ENCODE measurements around the gene NAB2. TPM values are rescaled to one million over a fixed set of nuclear protein-coding genes. Genes with fewer than 3 reads are reported as not detected.

Gene NAB2
- total RNA-seq, 2 donors from 2014 or later = 13.5 to 21.7 TPM

DNA sequence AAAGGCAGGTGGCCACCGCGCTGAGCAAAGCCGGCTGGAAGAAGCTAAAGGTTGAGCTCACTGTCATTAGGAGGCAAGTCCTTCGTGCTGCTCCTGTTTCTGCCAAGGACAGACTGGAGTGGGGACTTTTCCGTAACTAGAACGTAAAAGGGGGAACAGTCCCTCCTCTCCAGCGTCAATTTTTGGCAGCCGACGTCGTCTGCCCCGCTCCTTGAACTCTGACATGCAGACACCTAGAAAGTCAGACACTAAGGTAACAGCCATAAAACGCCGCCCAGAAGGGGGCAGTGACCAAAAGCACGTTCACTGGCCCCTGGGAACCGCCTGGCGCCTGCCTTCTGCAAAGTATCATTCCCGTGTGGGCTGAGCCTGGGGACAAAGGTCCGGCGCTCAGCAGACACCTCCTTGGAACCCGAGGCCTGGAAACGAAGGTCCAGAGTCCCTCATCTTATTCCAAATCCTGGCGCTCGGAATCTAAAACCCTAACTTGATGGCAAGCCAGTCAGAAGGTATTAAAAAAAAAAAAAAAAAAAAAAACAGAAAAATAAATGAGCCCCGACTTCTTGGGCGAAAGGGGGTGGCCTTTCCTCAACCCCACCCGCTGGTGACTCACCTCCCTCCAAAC is 38.3 kb downstream of the NAB2 start:
- DNase-seq = peak; percentile 96
- TF ChIP-seq, protein P1, sequence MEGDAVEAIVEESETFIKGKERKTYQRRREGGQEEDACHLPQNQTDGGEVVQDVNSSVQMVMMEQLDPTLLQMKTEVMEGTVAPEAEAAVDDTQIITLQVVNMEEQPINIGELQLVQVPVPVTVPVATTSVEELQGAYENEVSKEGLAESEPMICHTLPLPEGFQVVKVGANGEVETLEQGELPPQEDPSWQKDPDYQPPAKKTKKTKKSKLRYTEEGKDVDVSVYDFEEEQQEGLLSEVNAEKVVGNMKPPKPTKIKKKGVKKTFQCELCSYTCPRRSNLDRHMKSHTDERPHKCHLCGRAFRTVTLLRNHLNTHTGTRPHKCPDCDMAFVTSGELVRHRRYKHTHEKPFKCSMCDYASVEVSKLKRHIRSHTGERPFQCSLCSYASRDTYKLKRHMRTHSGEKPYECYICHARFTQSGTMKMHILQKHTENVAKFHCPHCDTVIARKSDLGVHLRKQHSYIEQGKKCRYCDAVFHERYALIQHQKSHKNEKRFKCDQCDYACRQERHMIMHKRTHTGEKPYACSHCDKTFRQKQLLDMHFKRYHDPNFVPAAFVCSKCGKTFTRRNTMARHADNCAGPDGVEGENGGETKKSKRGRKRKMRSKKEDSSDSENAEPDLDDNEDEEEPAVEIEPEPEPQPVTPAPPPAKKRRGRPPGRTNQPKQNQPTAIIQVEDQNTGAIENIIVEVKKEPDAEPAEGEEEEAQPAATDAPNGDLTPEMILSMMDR (conservative IDR thresholded peaks at IDR 0.05) = peak; percentile 61
- peak overlapping the region; percentile 69 for H3K9ac ChIP-seq (ENCODE audit: extremely low read depth, low read length, poor library complexity, severe bottlenecking)
- Mint-ChIP-seq H3K9me3 (peaks cover under 1% of the 10 kb centered on the region), H3K36me3 (ENCODE audit: low read depth) (no peaks in the 10 kb centered on the region), H3K4me1 (peaks cover 27% of the 10 kb centered on the region), H3K4me3 (peak overlapping the region; percentile 79), H3K27ac (peak overlapping the region; percentile 93), H3K27me3 (ENCODE audit: insufficient read depth) (peaks cover 15% of the 10 kb centered on the region)
- H3K36me3 ChIP-seq (ENCODE audit: control insufficient read depth, insufficient read depth, low read length) = no peaks in the 10 kb centered on the region
- no peak overlapping the region for H3K27ac ChIP-seq (ENCODE audit: low read depth, low read length)
- no peaks in the 10 kb centered on the region for H3K4me1 ChIP-seq (ENCODE audit: control insufficient read depth, insufficient read depth, low read length)
- H3K27me3 ChIP-seq (ENCODE audit: control insufficient read depth, insufficient read depth, low read length, poor library complexity, severe bottlenecking) = no peaks in the 10 kb centered on the region
- peak overlapping the region; percentile 93 for H3K4me3 ChIP-seq (ENCODE audit: low read length)
- no peaks in the 10 kb centered on the region for H3K9me3 ChIP-seq (ENCODE audit: control insufficient read depth, low read length)
- WGBS, 2 experiments (ENCODE audit: insufficient coverage in 1 of 2, insufficient read length in 1 of 2) = 14 to 22% methylated on average over 17 to 26 of the region's 26 CpGs

DNA sequence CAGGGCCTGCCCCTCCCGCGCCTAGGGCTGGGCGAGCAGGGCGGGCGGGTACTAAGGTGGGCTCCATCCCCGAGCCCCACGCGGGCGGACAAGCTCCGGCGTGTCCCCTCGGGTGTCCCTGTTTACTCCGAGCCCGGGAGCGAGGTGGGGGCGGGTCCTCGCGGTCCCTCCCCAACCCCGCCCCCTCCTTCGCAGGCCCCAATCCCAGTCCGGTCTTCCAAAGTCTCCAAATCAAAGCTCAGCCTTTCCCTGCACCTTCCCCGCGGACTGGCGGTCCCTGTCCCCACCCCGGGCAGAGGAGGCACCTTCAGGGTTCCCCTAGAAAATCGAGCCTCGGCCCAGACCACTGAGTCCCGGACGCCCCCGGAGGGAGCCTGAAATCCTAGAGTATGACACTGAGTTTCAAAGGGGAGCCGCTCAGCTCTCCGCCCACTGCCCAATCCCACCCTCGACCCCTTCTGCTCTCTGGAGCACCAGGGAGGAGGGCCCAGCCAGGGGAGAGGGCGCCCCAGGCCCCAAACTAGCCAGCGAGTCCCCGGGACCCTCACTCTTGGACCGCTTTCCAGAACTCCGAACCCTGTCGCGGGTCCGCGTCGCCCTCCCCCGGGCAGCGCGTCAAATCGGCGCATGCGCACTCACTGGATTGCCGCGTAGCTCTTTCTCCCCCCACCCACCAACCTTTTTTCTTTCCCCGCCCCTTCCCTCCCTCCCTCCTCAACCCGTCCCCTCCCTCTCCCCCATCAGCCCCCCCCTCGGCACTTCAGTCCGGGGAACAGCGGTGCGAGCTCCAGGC is 39.0 kb downstream of the NAB2 start, which contains the start of gene LRP1:
LRP1 (plus strand) TSS at position 758 of the 793 bp plus-strand sequence. CDS start 482 bp downstream, outside the sequence.
- TF ChIP-seq, protein P1 (conservative IDR thresholded peaks at IDR 0.05) = no peak
- no peaks in the 10 kb centered on the region for H3K9me3 Mint-ChIP-seq
- peak within 1 kb of the TSS; percentile 79 for H3K4me3 Mint-ChIP-seq
- Histone ChIP-seq H3K4me3 (ENCODE audit: low read length) (peak within 1 kb of the TSS; percentile 93), H3K9me3 (ENCODE audit: control insufficient read depth, low read length) (no peaks in the 10 kb centered on the region), H3K36me3 (ENCODE audit: control insufficient read depth, insufficient read depth, low read length) (no peaks in the 10 kb centered on the region), H3K27ac (ENCODE audit: low read depth, low read length) (peak within 1 kb of the TSS; percentile 48), H3K27me3 (ENCODE audit: control insufficient read depth, insufficient read depth, low read length, poor library complexity, severe bottlenecking) (no peaks in the 10 kb centered on the region), H3K4me1 (ENCODE audit: control insufficient read depth, insufficient read depth, low read length) (peaks cover 2% of the 10 kb centered on the region), H3K9ac (ENCODE audit: extremely low read depth, low read length, poor library complexity, severe bottlenecking) (peak within 1 kb of the TSS; percentile 75)
- H3K27ac Mint-ChIP-seq = peak within 1 kb of the TSS; percentile 93
- H3K4me1 Mint-ChIP-seq = peaks cover 34% of the 10 kb centered on the region
- WGBS, 2 experiments (ENCODE audit: insufficient coverage in 1 of 2, insufficient read length in 1 of 2) = 0 to 1% methylated on average over 25 to 51 of the region's 57 CpGs
- DNase-seq = peak; percentile 95
- no peaks in the 10 kb centered on the region for H3K36me3 Mint-ChIP-seq (ENCODE audit: low read depth)
- H3K27me3 Mint-ChIP-seq (ENCODE audit: insufficient read depth) = peaks cover 15% of the 10 kb centered on the region

DNA sequence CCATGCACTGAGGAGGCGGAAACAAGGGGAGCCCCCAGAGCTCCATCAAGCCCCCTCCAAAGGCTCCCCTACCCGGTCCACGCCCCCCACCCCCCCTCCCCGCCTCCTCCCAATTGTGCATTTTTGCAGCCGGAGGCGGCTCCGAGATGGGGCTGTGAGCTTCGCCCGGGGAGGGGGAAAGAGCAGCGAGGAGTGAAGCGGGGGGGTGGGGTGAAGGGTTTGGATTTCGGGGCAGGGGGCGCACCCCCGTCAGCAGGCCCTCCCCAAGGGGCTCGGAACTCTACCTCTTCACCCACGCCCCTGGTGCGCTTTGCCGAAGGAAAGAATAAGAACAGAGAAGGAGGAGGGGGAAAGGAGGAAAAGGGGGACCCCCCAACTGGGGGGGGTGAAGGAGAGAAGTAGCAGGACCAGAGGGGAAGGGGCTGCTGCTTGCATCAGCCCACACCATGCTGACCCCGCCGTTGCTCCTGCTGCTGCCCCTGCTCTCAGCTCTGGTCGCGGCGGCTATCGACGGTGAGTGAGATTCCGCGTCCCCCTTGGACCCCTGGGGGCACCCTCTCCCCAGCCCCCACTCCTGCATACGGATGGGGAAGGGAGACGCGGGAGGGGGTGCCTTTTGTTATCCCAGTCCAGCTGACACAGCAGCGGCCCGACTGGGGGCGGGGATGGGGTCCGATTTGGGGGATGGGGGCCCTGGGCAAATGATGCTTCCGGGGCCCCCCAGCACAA is 39.8 kb downstream of the NAB2 start:
- Histone ChIP-seq H3K9me3 (ENCODE audit: control insufficient read depth, low read length) (no peaks in the 10 kb centered on the region), H3K27ac (ENCODE audit: low read depth, low read length) (peak overlapping the region; percentile 48), H3K4me1 (ENCODE audit: control insufficient read depth, insufficient read depth, low read length) (peaks cover 3% of the 10 kb centered on the region), H3K36me3 (ENCODE audit: control insufficient read depth, insufficient read depth, low read length) (no peaks in the 10 kb centered on the region), H3K9ac (ENCODE audit: extremely low read depth, low read length, poor library complexity, severe bottlenecking) (peak overlapping the region; percentile 75), H3K4me3 (ENCODE audit: low read length) (peak overlapping the region; percentile 93), H3K27me3 (ENCODE audit: control insufficient read depth, insufficient read depth, low read length, poor library complexity, severe bottlenecking) (no peaks in the 10 kb centered on the region)
- H3K4me3 Mint-ChIP-seq = peak overlapping the region; percentile 79
- H3K36me3 Mint-ChIP-seq (ENCODE audit: low read depth) = no peaks in the 10 kb centered on the region
- WGBS, 2 experiments (ENCODE audit: insufficient coverage in 1 of 2, insufficient read length in 1 of 2) = 0% methylated on average over 29 of the region's 35 CpGs; no CpG with 5 or more reads in 1 of the 2 experiments
- no peaks in the 10 kb centered on the region for H3K9me3 Mint-ChIP-seq
- peak overlapping the region; percentile 74 for H3K27ac Mint-ChIP-seq
- TF ChIP-seq, protein P1 (conservative IDR thresholded peaks at IDR 0.05) = no peak
- peak; percentile 83 for DNase-seq
- peaks cover 15% of the 10 kb centered on the region for H3K27me3 Mint-ChIP-seq (ENCODE audit: insufficient read depth)
- H3K4me1 Mint-ChIP-seq = peaks cover 41% of the 10 kb centered on the region

Data from endodermal cell (in vitro differentiated cells).